Tibial nerve (tissue), 4 donors: Measurements from ENCODE around the gene DAP. TPM values are rescaled to one million over a fixed set of nuclear protein-coding genes. Genes with fewer than 3 reads are reported as not detected.

Experiments used
- DNase-seq, 2 donors: peaks; one replicate each; pipeline ENCODE4 v3.0.0-alpha.2; 2019; ENCODE audit warnings: low spot score in 2 of 2
- H3K27ac ChIP-seq, 4 donors: fragments of 200-600 bp; sonication (generic) in 3 of 4; one replicate each; pipeline ENCODE4 v1.5.1; 2017 to 2019; ENCODE audit warnings: mild to moderate bottlenecking in 1 of 4
- H3K27me3 ChIP-seq, 2 donors: fragments of 200-600 bp; sonication (generic) in 1 of 2; one replicate each; pipeline versions ENCODE4 v1.5.1 to v1.6.0; 2017 to 2019
- H3K36me3 ChIP-seq, 3 donors: fragments of 200-600 bp; sonication (generic); one replicate each; pipeline ENCODE4 v1.5.1; 2018 to 2019
- H3K4me1 ChIP-seq, 4 donors: fragments of 200-600 bp; sonication (generic) in 3 of 4; one replicate each; pipeline ENCODE4 v1.5.1; 2017 to 2019
- H3K4me3 ChIP-seq, 4 donors: fragments of 200-600 bp; sonication (generic) in 3 of 4; one replicate each; pipeline ENCODE4 v1.5.1; 2017 to 2019; ENCODE audit warnings: mild to moderate bottlenecking in 1 of 4, moderate library complexity in 1 of 4
- H3K9me3 ChIP-seq, 4 donors: fragments of 200-600 bp; sonication (generic) in 3 of 4; one replicate each; pipeline ENCODE4 v1.5.1; 2017 to 2019
- CTCF ChIP-seq, 5 experiments: fragments of 200-600 bp in 3 of 5; fragments of 450-650 bp in 2 of 5; sonication (generic) in 3 of 5; IDR thresholded peaks; one replicate each; pipeline ENCODE4 v1.5.1; 2016 to 2019; ENCODE audit warnings: antibody characterized with exemption in 5 of 5, mild to moderate bottlenecking in 3 of 5, moderate library complexity in 2 of 5
- EP300 ChIP-seq, 2 donors: sonication (generic); formaldehyde crosslinking; IDR thresholded peaks; one replicate each; pipeline ENCODE4 v1.6.1; 2017; ENCODE audit warnings: antibody characterized with exemption in 2 of 2, mild to moderate bottlenecking in 1 of 2
- POLR2A ChIP-seq, 2 donors: fragments of 450-650 bp; IDR thresholded peaks; one replicate each; pipeline ENCODE4 v1.6.1; 2017; ENCODE audit warnings: antibody characterized with exemption in 2 of 2, mild to moderate bottlenecking in 2 of 2, moderate library complexity in 2 of 2
- WGBS, 2 donors: methylation state at CpG; one replicate each; pipeline ENCODE4 v1.1.5; 2018; 5-methylcytosine and 5-hydroxymethylcytosine counted together
- total RNA-seq, 4 donors: library from RNA; depleted of rRNA; stranded (reverse); fragments of >200 nt; gene quantifications; one replicate each; pipeline ENCODE4 v1.1.0, GENCODE V29; 2016

DAP gene
- total RNA-seq, 4 donors from 2014 or later, result 43.0 to 77.7 (median 50.0) TPM

GRCh38 chr5:10674582-10674981 is 86.5 kb downstream of the DAP start:
- peaks cover 0 to 35% (median 0%) of the 10 kb centered on the region in 3 donors for H3K36me3 ChIP-seq
- H3K4me1 ChIP-seq, result peaks cover 0 to 9% (median 2%) of the 10 kb centered on the region in 4 donors
- H3K27ac ChIP-seq, result no peak overlapping the region
- no peak for TF ChIP-seq CTCF (IDR thresholded peaks at IDR 0.05)
- peaks cover 0 to 9% (median 0%) of the 10 kb centered on the region in 4 donors for H3K9me3 ChIP-seq
- H3K27me3 ChIP-seq, result no peaks in the 10 kb centered on the region
- H3K4me3 ChIP-seq, result no peak overlapping the region
- WGBS, 2 donors, result 63 to 64% methylated on average over 6 of the region's 6 CpGs
- DNase-seq, result no peak

- Histone ChIP-seq H3K36me3 (peaks cover 0 to 30% (median 0%) of the 10 kb centered on the region in 3 donors), H3K9me3 (peaks cover 0 to 9% (median 0%) of the 10 kb centered on the region in 4 donors), H3K27ac (no peak overlapping the region), H3K4me1 (peaks cover 0 to 9% (median 2%) of the 10 kb centered on the region in 4 donors), H3K27me3 (no peaks in the 10 kb centered on the region), H3K4me3 (no peak overlapping the region)
- 80 to 82% methylated on average over 11 of the region's 11 CpGs for WGBS, 2 donors
- TF ChIP-seq EP300 (IDR thresholded peaks at IDR 0.05), result no peak
- no peak for TF ChIP-seq CTCF (IDR thresholded peaks at IDR 0.05)
- no peak for TF ChIP-seq POLR2A (IDR thresholded peaks at IDR 0.05)
- no peak for DNase-seq
Observed at GRCh38 chr5:10674096-10674495, 86.9 kb downstream of the DAP start.

DNA sequence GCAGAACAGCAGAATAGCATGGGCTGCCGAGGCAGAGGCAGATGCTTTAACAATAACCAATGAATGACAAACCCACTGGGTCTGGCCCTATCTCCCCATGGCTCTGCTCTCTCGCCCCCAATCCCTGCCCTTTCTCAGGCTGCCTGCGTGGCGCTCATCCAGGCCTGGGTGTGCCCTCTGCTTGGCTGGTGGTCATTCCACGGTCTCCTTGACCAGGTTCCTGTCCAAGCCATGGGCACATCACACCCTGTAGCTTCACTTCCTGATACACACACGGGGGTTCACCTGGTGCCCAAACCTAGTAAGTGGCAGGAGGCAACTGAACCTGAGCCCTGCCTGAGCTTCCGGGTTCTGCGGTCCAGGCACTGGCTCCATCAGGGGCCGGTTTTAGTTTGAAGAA is 87.6 kb downstream of the DAP start:
- 64 to 68% methylated on average over 9 of the region's 9 CpGs for WGBS, 2 donors
- TF ChIP-seq POLR2A (IDR thresholded peaks at IDR 0.05) (no peak), EP300 (IDR thresholded peaks at IDR 0.05) (no peak), CTCF (IDR thresholded peaks at IDR 0.05) (no peak)
- peaks cover 0 to 23% (median 0%) of the 10 kb centered on the region in 3 donors for H3K36me3 ChIP-seq
- peaks cover 0 to 9% (median 2%) of the 10 kb centered on the region in 4 donors for H3K4me1 ChIP-seq
- no peak overlapping the region for H3K4me3 ChIP-seq
- H3K27me3 ChIP-seq, result no peaks in the 10 kb centered on the region
- no peak overlapping the region for H3K27ac ChIP-seq
- H3K9me3 ChIP-seq, result peaks cover 0 to 14% (median 0%) of the 10 kb centered on the region in 4 donors
- no peak for DNase-seq

DNA sequence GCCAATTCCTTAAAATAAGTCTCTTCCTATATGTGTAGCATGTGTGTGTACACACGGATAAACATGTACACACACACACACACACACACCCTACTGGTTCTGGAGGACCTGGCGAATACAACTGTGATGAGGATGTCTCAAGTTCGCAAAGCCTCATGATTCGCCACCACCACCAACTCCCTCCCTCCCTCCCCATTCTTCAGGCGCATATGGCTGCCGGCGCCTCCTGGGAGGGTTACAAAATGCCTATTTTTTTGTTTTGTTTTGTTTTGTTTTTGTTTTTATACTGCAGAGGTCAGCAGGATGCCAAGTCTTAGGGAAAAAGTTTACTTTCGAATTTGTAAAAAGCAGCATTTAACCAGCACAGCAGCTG is 88.0 kb downstream of the DAP start:
- no peak for DNase-seq
- 61 to 65% methylated on average over 8 of the region's 8 CpGs for WGBS, 2 donors
- H3K27me3 ChIP-seq, result no peaks in the 10 kb centered on the region
- peaks cover 0 to 19% (median 0%) of the 10 kb centered on the region in 3 donors for H3K36me3 ChIP-seq
- H3K27ac ChIP-seq, result no peak overlapping the region
- TF ChIP-seq POLR2A (IDR thresholded peaks at IDR 0.05) (no peak), CTCF (IDR thresholded peaks at IDR 0.05) (no peak), EP300 (IDR thresholded peaks at IDR 0.05) (no peak)
- peaks cover 0 to 11% (median 0%) of the 10 kb centered on the region in 4 donors for H3K9me3 ChIP-seq
- H3K4me1 ChIP-seq, result peaks cover 0 to 9% (median 2%) of the 10 kb centered on the region in 4 donors
- no peak overlapping the region for H3K4me3 ChIP-seq

- TF ChIP-seq CTCF (IDR thresholded peaks at IDR 0.05) (no peak), POLR2A (IDR thresholded peaks at IDR 0.05) (no peak), EP300 (IDR thresholded peaks at IDR 0.05) (no peak)
- Histone ChIP-seq H3K36me3 (peaks cover 0 to 13% (median 0%) of the 10 kb centered on the region in 3 donors), H3K27ac (no peak overlapping the region), H3K4me3 (no peak overlapping the region), H3K9me3 (peaks cover 0 to 5% (median 0%) of the 10 kb centered on the region in 4 donors), H3K4me1 (peaks cover 0 to 9% (median 2%) of the 10 kb centered on the region in 4 donors), H3K27me3 (no peaks in the 10 kb centered on the region)
- 83 to 85% methylated on average over 7 of the region's 7 CpGs for WGBS, 2 donors
- DNase-seq, result no peak
Observed at GRCh38 chr5:10672146-10673016, 88.7 kb downstream of the DAP start.
